Activated CD4-positive, alpha-beta memory T cell treated with anti-CD3 and anti-CD28 coated beads for 36 hours (primary cell): ENCODE results near the gene ATP8A2. TPM values are rescaled to one million over a fixed set of nuclear protein-coding genes. Genes with fewer than 3 reads are reported as not detected.

ENCODE experiments used
- CTCF ChIA-PET: fragments of 350-600 bp; sonication (Branson Sonifier 250); formaldehyde crosslinking; loops from one replicate; lab custom pipeline; 2021; ENCODE audit warnings: antibody characterized with exemption, inconsistent platforms; lab: Charles Lee
- POLR2A ChIA-PET: fragments of 350-600 bp; sonication (Branson Sonifier 250); formaldehyde crosslinking; loops from one replicate; lab custom pipeline; 2021; ENCODE audit warnings: antibody characterized with exemption; lab: Charles Lee
- DNase-seq: peaks from one replicate; pipeline ENCODE4 v3.0.0-alpha.2; 2020
- H3K27ac Mint-ChIP-seq: one replicate; pipeline ENCODE4 v1.8.0; 2021; ENCODE audit warnings: mixed read lengths
- H3K27me3 Mint-ChIP-seq: one replicate; pipeline ENCODE4 v1.8.0; 2021; ENCODE audit warnings: mixed read lengths
- H3K36me3 Mint-ChIP-seq: one replicate; pipeline ENCODE4 v1.8.0; 2021; ENCODE audit warnings: mixed read lengths
- H3K4me1 Mint-ChIP-seq: one replicate; pipeline ENCODE4 v1.8.0; 2021; ENCODE audit warnings: low read depth, mixed read lengths
- H3K4me3 Mint-ChIP-seq: one replicate; pipeline ENCODE4 v1.8.0; 2021; ENCODE audit warnings: mild to moderate bottlenecking, mixed read lengths
- H3K9me3 Mint-ChIP-seq: one replicate; pipeline ENCODE4 v1.8.0; 2021; ENCODE audit warnings: mixed read lengths
- intact Hi-C: fragments of 100-400 bp; cut with micrococcal nuclease; formaldehyde crosslinking; loops from one replicate; pipeline ENCODE4 v1.15.1; 2023
- total RNA-seq, 2 experiments: library from RNA; stranded (reverse); gene quantifications; one replicate each; pipeline ENCODE4 v1.2.3, GENCODE V29; 2021

Gene ATP8A2
- total RNA-seq, 2 experiments from 2014 or later, result 0.22 to 0.29 TPM

- H3K27ac Mint-ChIP-seq, result no peak overlapping the region
- H3K4me1 Mint-ChIP-seq, result peaks cover 16% of the 10 kb centered on the region
- CTCF ChIA-PET, result no interaction called here
- no peak overlapping the region for H3K4me3 Mint-ChIP-seq
- intact Hi-C loops, result no loop called here
- DNase-seq, result no peak
- peaks cover 2% of the 10 kb centered on the region for H3K9me3 Mint-ChIP-seq
- H3K27me3 Mint-ChIP-seq, result no peaks in the 10 kb centered on the region
- H3K36me3 Mint-ChIP-seq, result peaks cover 6% of the 10 kb centered on the region
- POLR2A ChIA-PET, result no interaction called here
Measured at GRCh38 chr13:26019251-26019650, 647.5 kb downstream of the ATP8A2 start.

GRCh38 chr13:26019881-26020870, 648.4 kb downstream of the ATP8A2 start:
- H3K9me3 Mint-ChIP-seq, result no peaks in the 10 kb centered on the region
- intact Hi-C loops, result no loop called here
- H3K36me3 Mint-ChIP-seq, result peaks cover 6% of the 10 kb centered on the region
- H3K27me3 Mint-ChIP-seq, result no peaks in the 10 kb centered on the region
- ChIA-PET POLR2A (no interaction called here), CTCF (no interaction called here)
- H3K4me3 Mint-ChIP-seq, result no peak overlapping the region
- peaks cover 16% of the 10 kb centered on the region for H3K4me1 Mint-ChIP-seq
- no peak overlapping the region for H3K27ac Mint-ChIP-seq
- no peak for DNase-seq

- POLR2A ChIA-PET, result no interaction called here
- CTCF ChIA-PET, result no interaction called here
- Mint-ChIP-seq H3K36me3 (peaks cover 6% of the 10 kb centered on the region), H3K27ac (no peak overlapping the region), H3K4me3 (no peak overlapping the region), H3K27me3 (no peaks in the 10 kb centered on the region), H3K4me1 (peaks cover 16% of the 10 kb centered on the region), H3K9me3 (no peaks in the 10 kb centered on the region)
- intact Hi-C loops, result no loop called here
- DNase-seq, result no peak
Measured at GRCh38 chr13:26020891-26021290, 649.1 kb downstream of the ATP8A2 start.

- ChIA-PET CTCF (no interaction called here), POLR2A (no interaction called here)
- intact Hi-C loops, result no loop called here
- DNase-seq, result no peak
- H3K36me3 Mint-ChIP-seq, result peaks cover 6% of the 10 kb centered on the region
- no peaks in the 10 kb centered on the region for H3K27me3 Mint-ChIP-seq
- no peak overlapping the region for H3K4me3 Mint-ChIP-seq
- peaks cover 16% of the 10 kb centered on the region for H3K4me1 Mint-ChIP-seq
- no peaks in the 10 kb centered on the region for H3K9me3 Mint-ChIP-seq
- no peak overlapping the region for H3K27ac Mint-ChIP-seq
Measured at GRCh38 chr13:26021516-26021915, 649.7 kb downstream of the ATP8A2 start.

GRCh38 chr13:26021956-26022355, 650.2 kb downstream of the ATP8A2 start:
- DNase-seq, result no peak

GRCh38 chr13:26022538-26023292, 650.9 kb downstream of the ATP8A2 start:
- Mint-ChIP-seq H3K4me3 (no peak overlapping the region), H3K27ac (no peak overlapping the region), H3K9me3 (no peaks in the 10 kb centered on the region), H3K4me1 (peaks cover 7% of the 10 kb centered on the region), H3K36me3 (peaks cover 6% of the 10 kb centered on the region), H3K27me3 (no peaks in the 10 kb centered on the region)
- DNase-seq, result no peak
- intact Hi-C loops, result no loop called here
- ChIA-PET POLR2A (no interaction called here), CTCF (no interaction called here)

More at GRCh38 chr13:26021956-26022355, 650.2 kb downstream of the ATP8A2 start:
- H3K27me3 Mint-ChIP-seq, result no peaks in the 10 kb centered on the region
- H3K9me3 Mint-ChIP-seq, result no peaks in the 10 kb centered on the region
- peaks cover 13% of the 10 kb centered on the region for H3K4me1 Mint-ChIP-seq
- no peak overlapping the region for H3K27ac Mint-ChIP-seq
- H3K36me3 Mint-ChIP-seq, result peaks cover 6% of the 10 kb centered on the region
- CTCF ChIA-PET, result no interaction called here
- H3K4me3 Mint-ChIP-seq, result no peak overlapping the region
- POLR2A ChIA-PET, result no interaction called here
- intact Hi-C loops, result no loop called here

- no peak for DNase-seq
- ChIA-PET CTCF (no interaction called here), POLR2A (no interaction called here)
- no peak overlapping the region for H3K4me3 Mint-ChIP-seq
- no peaks in the 10 kb centered on the region for H3K4me1 Mint-ChIP-seq
- intact Hi-C loops, result no loop called here
- H3K36me3 Mint-ChIP-seq, result peaks cover 6% of the 10 kb centered on the region
- no peaks in the 10 kb centered on the region for H3K27me3 Mint-ChIP-seq
- H3K9me3 Mint-ChIP-seq, result no peaks in the 10 kb centered on the region
- no peak overlapping the region for H3K27ac Mint-ChIP-seq
Measured at GRCh38 chr13:26024558-26024957, 652.8 kb downstream of the ATP8A2 start.

- Mint-ChIP-seq H3K4me1 (no peaks in the 10 kb centered on the region), H3K9me3 (no peaks in the 10 kb centered on the region), H3K36me3 (peaks cover 6% of the 10 kb centered on the region), H3K27ac (no peak overlapping the region), H3K4me3 (no peak overlapping the region), H3K27me3 (no peaks in the 10 kb centered on the region)
- ChIA-PET CTCF (no interaction called here), POLR2A (no interaction called here)
- intact Hi-C loops, result no loop called here
- no peak for DNase-seq
Measured at GRCh38 chr13:26025196-26025595, 653.4 kb downstream of the ATP8A2 start.

- intact Hi-C loops, result no loop called here
Measured at GRCh38 chr13:26025771-26026170, 654.0 kb downstream of the ATP8A2 start.

GRCh38 chr13:26026211-26026610, 654.4 kb downstream of the ATP8A2 start:
- H3K9me3 Mint-ChIP-seq, result peaks cover 2% of the 10 kb centered on the region
- ChIA-PET CTCF (interaction anchor here (1.0 kb wide), 1 partner anchor 12 kb away, joined by 3 read pairs; no protein-coding TSS in a partner anchor), POLR2A (no interaction called here)
- DNase-seq, result no peak
- no peaks in the 10 kb centered on the region for H3K27me3 Mint-ChIP-seq
- no peaks in the 10 kb centered on the region for H3K4me1 Mint-ChIP-seq
- no peak overlapping the region for H3K27ac Mint-ChIP-seq
- no peak overlapping the region for H3K4me3 Mint-ChIP-seq
- no peaks in the 10 kb centered on the region for H3K36me3 Mint-ChIP-seq
- intact Hi-C loops, result no loop called here

More at GRCh38 chr13:26025771-26026170, 654.0 kb downstream of the ATP8A2 start:
- H3K27me3 Mint-ChIP-seq, result no peaks in the 10 kb centered on the region
- H3K4me3 Mint-ChIP-seq, result no peak overlapping the region
- no peak for DNase-seq
- no peak overlapping the region for H3K27ac Mint-ChIP-seq
- ChIA-PET POLR2A (no interaction called here), CTCF (no interaction called here)
- no peaks in the 10 kb centered on the region for H3K4me1 Mint-ChIP-seq
- H3K9me3 Mint-ChIP-seq, result peaks cover 1% of the 10 kb centered on the region
- peaks cover 3% of the 10 kb centered on the region for H3K36me3 Mint-ChIP-seq

GRCh38 chr13:26029581-26030136, 657.9 kb downstream of the ATP8A2 start:
- H3K9me3 Mint-ChIP-seq, result peaks cover 5% of the 10 kb centered on the region
- no peak overlapping the region for H3K4me3 Mint-ChIP-seq
- intact Hi-C loops, result no loop called here
- CTCF ChIA-PET, result no interaction called here
- POLR2A ChIA-PET, result no interaction called here
- no peaks in the 10 kb centered on the region for H3K36me3 Mint-ChIP-seq
- H3K27ac Mint-ChIP-seq, result no peak overlapping the region
- H3K4me1 Mint-ChIP-seq, result no peaks in the 10 kb centered on the region
- DNase-seq, result no peak
- no peaks in the 10 kb centered on the region for H3K27me3 Mint-ChIP-seq

- no peak overlapping the region for H3K27ac Mint-ChIP-seq
Measured at GRCh38 chr13:26030331-26030730, 658.6 kb downstream of the ATP8A2 start.

More at GRCh38 chr13:26030331-26030730, 658.6 kb downstream of the ATP8A2 start:
- no peaks in the 10 kb centered on the region for H3K36me3 Mint-ChIP-seq
- no peak overlapping the region for H3K4me3 Mint-ChIP-seq
- ChIA-PET CTCF (no interaction called here), POLR2A (no interaction called here)
- intact Hi-C loops, result no loop called here
- no peaks in the 10 kb centered on the region for H3K4me1 Mint-ChIP-seq
- peaks cover 5% of the 10 kb centered on the region for H3K9me3 Mint-ChIP-seq
- DNase-seq, result no peak
- no peaks in the 10 kb centered on the region for H3K27me3 Mint-ChIP-seq
